GM19455 (cell line): ENCODE results near the gene TMEM203.
A peak's percentile ranks its signal among the peaks of the same experiment; 100 is the strongest.

Experiments
- ATAC-seq: cut with Tn5 transposase; IDR thresholded peaks from one replicate; pipeline ENCODE4 v1.9.1; 2021; ENCODE audit not compliant: unreplicated experiment

Gene TMEM203

DNA sequence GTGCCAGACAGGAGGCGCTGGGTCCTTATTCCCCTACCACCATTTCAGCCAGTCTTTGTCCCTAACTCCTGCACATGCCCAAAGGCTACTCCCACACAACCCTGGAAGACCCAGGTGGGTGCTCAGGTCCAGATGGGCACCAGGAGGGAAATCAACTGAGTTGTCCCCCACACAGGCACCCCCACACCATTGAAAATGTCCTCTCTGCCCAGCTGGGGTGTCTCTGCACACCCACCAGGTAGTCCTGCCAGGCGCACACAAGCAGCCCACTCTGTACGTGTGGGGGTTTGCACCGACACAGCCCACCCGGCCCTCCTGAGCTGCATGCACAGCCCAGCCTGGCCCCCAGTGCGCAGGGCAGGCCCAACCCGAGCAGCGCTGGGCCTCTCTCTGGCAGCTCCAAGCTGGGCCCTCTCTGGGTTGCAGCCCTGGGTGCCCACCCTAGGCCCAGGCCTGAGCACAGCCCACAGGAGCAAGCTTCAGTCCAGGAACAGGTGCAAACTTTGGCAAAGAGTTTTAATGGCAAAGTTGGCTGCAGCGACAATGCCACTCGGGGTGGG, 14.4 kb upstream of the TMEM203 start:
- no peak for ATAC-seq

GRCh38 chr9:137218754-137219271, 13.4 kb upstream of the TMEM203 start:
- ATAC-seq = no peak

- no peak for ATAC-seq
Measured at GRCh38 chr9:137218212-137218753, 12.8 kb upstream of the TMEM203 start.

GRCh38 chr9:137217276-137218211, 12.1 kb upstream of the TMEM203 start:
- ATAC-seq = no peak

- no peak for ATAC-seq
Measured at GRCh38 chr9:137216188-137216965, 10.9 kb upstream of the TMEM203 start.

DNA sequence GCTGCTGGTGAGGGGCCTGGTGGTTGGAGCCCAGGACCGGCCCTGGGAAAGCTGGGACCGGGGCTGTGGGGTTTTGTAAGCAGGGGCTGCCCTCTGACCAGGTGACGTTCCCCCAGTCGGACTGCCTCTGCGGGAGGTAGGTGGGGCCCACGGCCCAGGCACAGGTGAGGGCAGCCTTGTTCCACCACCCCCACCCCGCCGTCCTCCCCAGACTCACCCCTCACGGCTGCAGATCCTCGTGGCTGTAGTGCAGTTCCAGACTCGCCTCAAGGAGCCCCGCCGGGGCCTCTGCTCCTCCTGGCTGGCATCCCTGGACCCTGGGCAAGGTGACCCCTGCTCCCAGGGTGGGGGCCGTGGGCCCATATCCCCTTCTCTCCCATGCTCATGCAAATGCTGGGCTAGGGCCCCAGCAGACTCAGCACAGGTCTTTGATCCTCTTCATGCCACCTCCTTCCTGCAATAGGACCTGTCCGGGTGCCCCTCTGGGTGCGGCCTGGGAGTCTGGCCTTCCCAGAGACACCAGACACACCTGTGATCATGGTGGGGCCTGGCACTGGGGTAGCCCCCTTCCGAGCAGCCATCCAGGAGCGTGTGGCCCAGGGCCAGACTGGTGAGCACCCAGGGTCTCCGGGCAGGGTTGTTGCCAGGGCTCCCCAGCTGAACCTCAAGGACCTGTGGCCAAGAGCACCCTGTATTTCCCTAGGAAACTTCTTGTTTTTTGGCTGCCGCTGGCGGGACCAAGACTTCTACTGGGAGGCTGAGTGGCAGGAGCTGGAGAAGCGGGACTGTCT, 9.9 kb upstream of the TMEM203 start:
- ATAC-seq = no peak

DNA sequence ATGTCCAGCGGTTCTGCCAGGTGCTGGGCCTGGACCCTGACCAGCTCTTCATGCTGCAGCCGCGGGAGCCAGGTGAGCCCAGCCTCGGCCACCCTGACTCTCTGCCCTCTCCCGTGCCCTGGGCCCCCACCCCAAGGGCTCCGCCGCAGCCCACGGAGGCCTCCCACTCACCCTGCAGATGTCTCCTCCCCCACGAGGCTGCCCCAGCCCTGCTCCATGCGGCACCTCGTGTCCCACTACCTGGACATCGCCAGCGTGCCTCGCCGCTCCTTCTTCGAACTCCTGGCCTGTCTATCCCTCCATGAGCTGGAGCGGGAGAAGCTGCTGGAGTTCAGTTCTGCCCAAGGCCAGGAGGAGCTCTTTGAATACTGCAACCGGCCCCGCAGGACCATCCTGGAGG, 9.2 kb upstream of the TMEM203 start:
- no peak for ATAC-seq

- no peak for ATAC-seq
Measured at GRCh38 chr9:137213160-137214060, 8.0 kb upstream of the TMEM203 start.

- ATAC-seq = no peak
Measured at GRCh38 chr9:137212520-137212919, 7.1 kb upstream of the TMEM203 start.

DNA sequence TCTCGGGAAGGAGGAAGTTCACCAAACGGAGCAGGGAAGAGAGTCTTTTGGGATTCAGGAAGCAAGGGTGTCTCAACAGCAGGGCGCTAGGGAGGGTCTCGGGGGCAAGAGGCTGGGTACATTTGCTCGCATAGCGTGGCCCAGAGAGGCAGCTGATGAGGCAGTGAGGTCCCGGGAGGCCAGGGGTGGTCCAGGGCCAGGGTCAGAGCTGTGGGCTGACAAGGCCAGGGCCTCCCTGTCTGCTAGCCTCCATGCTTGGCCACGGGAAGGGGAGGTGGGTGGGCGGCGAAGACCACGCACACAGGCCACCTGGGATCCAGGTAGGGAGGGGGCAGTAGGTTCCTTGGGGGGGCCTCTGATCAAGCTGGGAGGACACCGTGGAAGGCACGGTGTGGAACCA, 6.1 kb upstream of the TMEM203 start:
- no peak for ATAC-seq

DNA sequence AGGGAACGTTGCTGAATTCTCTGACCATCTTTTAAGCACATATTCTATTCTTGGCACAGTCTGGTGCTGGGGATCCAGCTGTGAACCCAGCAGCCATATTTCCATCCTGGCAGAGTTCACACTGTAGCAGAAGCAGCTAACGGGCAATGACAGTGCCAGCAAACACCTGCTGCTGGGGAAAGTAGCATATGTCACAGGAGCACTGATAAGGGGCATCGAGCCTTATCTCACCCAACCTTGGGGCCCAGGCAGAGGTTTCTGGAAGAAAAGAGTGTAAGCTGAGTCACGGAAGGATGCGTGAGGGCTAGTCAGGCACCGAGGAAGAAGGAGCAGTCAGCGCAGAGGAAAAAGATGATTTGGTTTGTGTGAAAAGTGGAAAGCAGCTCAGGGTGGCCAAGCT, 1.2 kb upstream of the TMEM203 start:
- no peak for ATAC-seq

GRCh38 chr9:137204731-137205125, 720 bp downstream of the TMEM203 start:
- ATAC-seq = no peak

DNA sequence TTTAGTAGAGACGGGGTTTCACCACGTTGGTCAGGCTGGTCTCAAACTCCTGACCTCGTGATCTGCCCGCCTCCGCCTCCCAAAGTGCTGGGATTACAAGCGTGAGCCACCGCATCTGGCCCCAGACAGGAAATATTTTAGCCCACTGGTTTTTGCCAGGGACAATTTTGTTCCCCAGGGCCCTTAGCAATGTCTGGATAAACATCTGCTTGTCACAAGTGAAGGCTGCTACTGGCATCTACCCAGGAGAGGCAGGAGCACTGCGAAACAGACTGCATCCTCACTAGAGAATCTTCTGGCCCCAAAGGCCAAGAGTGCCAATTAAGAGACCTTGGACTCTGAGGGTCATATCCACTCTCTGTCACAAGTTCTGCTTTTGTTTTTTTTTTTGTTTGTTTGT, 2.5 kb downstream of the TMEM203 start:
- ATAC-seq = no peak

DNA sequence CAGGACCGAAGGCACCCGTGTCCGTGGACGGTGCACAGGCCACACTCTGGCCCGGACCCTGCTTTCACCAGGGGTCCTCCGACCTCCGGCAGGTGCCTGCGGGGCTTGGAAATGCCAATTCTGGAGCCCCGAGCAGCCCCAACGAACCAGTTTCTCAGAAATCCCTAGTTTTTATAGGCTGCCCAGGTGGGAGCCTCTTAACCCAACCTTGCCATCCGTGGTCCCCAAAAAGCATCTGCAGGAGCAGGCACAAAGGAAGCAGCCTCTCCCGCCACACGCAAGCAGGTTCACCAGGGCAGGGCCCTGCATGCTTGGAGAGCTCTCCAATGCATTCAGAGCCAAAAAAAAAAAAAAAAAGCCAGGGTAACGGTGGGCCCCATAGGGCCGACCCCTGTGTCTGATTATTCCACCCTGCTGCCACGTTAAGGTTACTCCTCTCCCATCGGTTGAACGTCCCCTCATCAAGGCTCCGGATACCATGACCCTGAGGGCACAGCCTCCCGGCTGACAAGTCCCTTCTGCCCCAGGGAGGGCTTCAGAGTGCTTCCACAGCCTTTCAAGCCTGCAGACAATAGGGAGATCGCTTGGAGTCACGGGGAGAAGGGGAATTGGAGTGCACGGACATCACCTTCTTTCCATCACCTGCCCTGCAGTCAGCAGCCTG, 4.1 kb downstream of the TMEM203 start:
- ATAC-seq = no peak

DNA sequence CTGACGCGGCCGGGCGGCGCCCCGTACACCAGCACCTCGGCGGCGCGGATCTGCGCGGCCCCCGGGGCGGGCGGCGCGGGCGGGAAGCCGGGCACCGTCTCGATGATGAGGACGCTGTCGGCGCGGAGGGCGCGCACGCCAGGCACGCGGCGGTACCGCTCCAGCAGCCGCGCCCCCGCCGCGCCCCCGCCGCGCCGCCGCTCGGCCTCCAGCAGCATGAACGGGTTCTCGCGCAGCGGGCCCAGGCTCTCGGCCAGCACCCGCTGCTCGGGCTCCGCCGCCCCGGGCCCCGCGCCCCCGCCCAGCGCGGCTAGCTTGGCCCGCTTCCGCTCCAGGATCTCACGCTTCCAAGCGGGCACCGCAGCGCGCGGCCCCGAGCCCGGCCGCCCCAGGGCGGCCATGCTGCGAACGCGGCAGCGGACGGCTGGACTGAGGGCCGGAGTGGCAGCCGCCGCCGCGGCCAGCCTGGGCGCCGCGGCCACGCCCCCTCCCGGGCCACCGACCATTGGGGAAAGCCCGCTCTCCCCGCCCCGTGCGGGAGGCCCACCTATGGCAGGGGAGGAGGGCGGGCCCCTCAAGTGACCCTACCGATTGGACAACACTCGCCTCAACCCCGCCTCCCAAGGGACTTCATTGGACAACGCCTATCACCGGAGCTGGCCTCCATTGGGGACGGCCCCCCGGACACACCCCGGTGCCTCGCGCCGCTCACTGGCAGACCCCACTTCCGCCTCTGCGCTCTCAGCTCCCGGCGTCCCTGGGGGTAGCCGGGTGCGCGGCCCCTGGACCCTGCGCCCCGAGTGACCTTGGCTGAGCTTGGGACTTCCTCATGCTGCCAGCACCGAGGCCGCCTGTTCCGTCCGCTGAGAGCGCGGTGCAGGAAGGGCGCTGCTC, 4.9 kb downstream of the TMEM203 start, which contains the start of gene TPRN:
TPRN (minus strand) TSS at position 431 of the 894 bp plus-strand sequence; CDS start at position 401, 30 bp downstream.
- ATAC-seq = peak; percentile 80

GRCh38 chr9:137199411-137200121, 5.9 kb downstream of the TMEM203 start:
- no peak for ATAC-seq

- ATAC-seq = no peak
Measured at GRCh38 chr9:137198902-137199283, 6.6 kb downstream of the TMEM203 start.
